Mesenteric fat pad (tissue), 1 donor: ENCODE data around the gene TMEM269. TPM values are rescaled to one million over a fixed set of nuclear protein-coding genes. Genes with fewer than 3 reads are reported as not detected.
"Not testable (repeated sequence)": the region's sequence is repeated elsewhere in the genome, so short reads cannot be mapped to it uniquely, and the experiment has no call there.

Experiments used
- DNase-seq: peaks from one replicate; pipeline ENCODE4 v3.0.0-alpha.2; 2020; ENCODE audit warnings: low spot score
- total RNA-seq: library from RNA; stranded (reverse); fragmentation: NEBNext Ultra II Directional; extraction: Animal tissue kit (Norgen Biotek cat#: 25700); gene quantifications from one replicate; pipeline ENCODE4 v1.2.1, GENCODE V29; 2021
- donor health status: DM: yes; HTN: yes; CAD: no.

TMEM269 gene
- total RNA-seq, 1 donor from 2014 or later = not detected

GRCh38 chr1:42773420-42773819, 11.4 kb upstream of the TMEM269 start:
- no peak for DNase-seq

- DNase-seq = no peak
Measured at GRCh38 chr1:42774928-42775526, 9.8 kb upstream of the TMEM269 start.

- no peak for DNase-seq
Measured at GRCh38 chr1:42776502-42776901, 8.3 kb upstream of the TMEM269 start.

GRCh38 chr1:42777852-42778251, 6.9 kb upstream of the TMEM269 start:
- DNase-seq = no peak

- DNase-seq = no peak
Measured at GRCh38 chr1:42779725-42780124, 5.1 kb upstream of the TMEM269 start.

GRCh38 chr1:42780176-42780575, 4.6 kb upstream of the TMEM269 start:
- DNase-seq = no peak

GRCh38 chr1:42783092-42783491, 1.7 kb upstream of the TMEM269 start:
- no peak for DNase-seq

- DNase-seq = no peak
Measured at GRCh38 chr1:42784547-42784945, 245 bp upstream of the TMEM269 start.

- DNase-seq = no peak
Measured at GRCh38 chr1:42786097-42786496, 1.3 kb downstream of the TMEM269 start.

- DNase-seq = no peak
Measured at GRCh38 chr1:42788021-42788420, 3.2 kb downstream of the TMEM269 start.

GRCh38 chr1:42793824-42794223, 9.0 kb downstream of the TMEM269 start:
- no peak for DNase-seq

- DNase-seq = no peak
Measured at GRCh38 chr1:42797414-42797813, 12.6 kb downstream of the TMEM269 start.

GRCh38 chr1:42797979-42798378, 13.2 kb downstream of the TMEM269 start:
- no peak for DNase-seq

- DNase-seq = no peak
Measured at GRCh38 chr1:42801832-42802473, 17.2 kb downstream of the TMEM269 start.

- no peak for DNase-seq
Measured at GRCh38 chr1:42806171-42806570, 21.4 kb downstream of the TMEM269 start.

- no peak for DNase-seq
Measured at GRCh38 chr1:42806593-42806992, 21.8 kb downstream of the TMEM269 start.

- DNase-seq = no peak
Measured at GRCh38 chr1:42807056-42807668, 22.4 kb downstream of the TMEM269 start.

- DNase-seq = not testable (repeated sequence)
Measured at GRCh38 chr1:42814815-42815214, 30.0 kb downstream of the TMEM269 start.

- no peak for DNase-seq
Measured at GRCh38 chr1:42815941-42816584, 31.3 kb downstream of the TMEM269 start.

GRCh38 chr1:42816585-42817439, 32.0 kb downstream of the TMEM269 start, which contains the start of the genes ERMAP and SVBP:
ERMAP (plus strand) TSS chr1:42817122; CDS start chr1:42830449, 13,327 bp downstream.
SVBP (minus strand) TSS chr1:42817397; CDS start chr1:42816544, 853 bp downstream.
- DNase-seq = peak; percentile 98

- no peak for DNase-seq
Measured at GRCh38 chr1:42817440-42817767, 32.6 kb downstream of the TMEM269 start.
